GM20431 (cell line): ENCODE data around the gene DUSP6.

Source experiments
- in situ Hi-C: fragments of 300-500 bp; cut with MseI, MboI; formaldehyde crosslinking; loops from one replicate; pipeline ENCODE4 v1.15.0; 2020; ENCODE audit warnings: low sequenced_read_pairs; ENCODE audit not compliant: unreplicated experiment

Gene DUSP6

GRCh38 chr12:89353823-89354611, 1.7 kb upstream of the DUSP6 start:
- in situ Hi-C loops, result no loop called here

GRCh38 chr12:89353188-89353822, 1.0 kb upstream of the DUSP6 start:
- in situ Hi-C loops, result no loop called here

- in situ Hi-C loops, result no loop called here
Measured at GRCh38 chr12:89352242-89352491, 134 bp downstream of the DUSP6 start.

GRCh38 chr12:89351489-89352241, 636 bp downstream of the DUSP6 start:
- in situ Hi-C loops, result no loop called here

- in situ Hi-C loops, result no loop called here
Measured at GRCh38 chr12:89350630-89351488, 1.4 kb downstream of the DUSP6 start.

GRCh38 chr12:89350260-89350629, 2.1 kb downstream of the DUSP6 start:
- in situ Hi-C loops, result no loop called here

GRCh38 chr12:89349814-89350213, 2.5 kb downstream of the DUSP6 start:
- in situ Hi-C loops, result no loop called here

- in situ Hi-C loops, result no loop called here
Measured at GRCh38 chr12:89348894-89349699, 3.2 kb downstream of the DUSP6 start.

GRCh38 chr12:89347325-89347829, 4.9 kb downstream of the DUSP6 start:
- in situ Hi-C loops, result no loop called here

- in situ Hi-C loops, result no loop called here
Measured at GRCh38 chr12:89346741-89347324, 5.5 kb downstream of the DUSP6 start.

- in situ Hi-C loops, result no loop called here
Measured at GRCh38 chr12:89345830-89346740, 6.2 kb downstream of the DUSP6 start.

GRCh38 chr12:89345376-89345775, 6.9 kb downstream of the DUSP6 start:
- in situ Hi-C loops, result no loop called here

GRCh38 chr12:89344862-89345202, 7.5 kb downstream of the DUSP6 start:
- in situ Hi-C loops, result no loop called here

- in situ Hi-C loops, result no loop called here
Measured at GRCh38 chr12:89344043-89344861, 8.0 kb downstream of the DUSP6 start.

- in situ Hi-C loops, result no loop called here
Measured at GRCh38 chr12:89343127-89343526, 9.2 kb downstream of the DUSP6 start.

GRCh38 chr12:89340861-89341260, 11.4 kb downstream of the DUSP6 start:
- in situ Hi-C loops, result no loop called here

GRCh38 chr12:89339526-89339925, 12.8 kb downstream of the DUSP6 start:
- in situ Hi-C loops, result no loop called here
